Hematopoietic multipotent progenitor cell treated with erythropoietin and hydrocortisone succinate and interleukin-3 and kit ligand, for 8 days (in vitro differentiated cells): Measurements from ENCODE around the gene SF3A1.

ENCODE experiments used
- DNase-seq: peaks from one replicate; pipeline ENCODE4 v3.0.0-alpha.2; 2015

The SF3A1 gene

GRCh38 chr22:30321461-30321860 lies 35.2 kb downstream of the SF3A1 start:
- no peak for DNase-seq

DNA sequence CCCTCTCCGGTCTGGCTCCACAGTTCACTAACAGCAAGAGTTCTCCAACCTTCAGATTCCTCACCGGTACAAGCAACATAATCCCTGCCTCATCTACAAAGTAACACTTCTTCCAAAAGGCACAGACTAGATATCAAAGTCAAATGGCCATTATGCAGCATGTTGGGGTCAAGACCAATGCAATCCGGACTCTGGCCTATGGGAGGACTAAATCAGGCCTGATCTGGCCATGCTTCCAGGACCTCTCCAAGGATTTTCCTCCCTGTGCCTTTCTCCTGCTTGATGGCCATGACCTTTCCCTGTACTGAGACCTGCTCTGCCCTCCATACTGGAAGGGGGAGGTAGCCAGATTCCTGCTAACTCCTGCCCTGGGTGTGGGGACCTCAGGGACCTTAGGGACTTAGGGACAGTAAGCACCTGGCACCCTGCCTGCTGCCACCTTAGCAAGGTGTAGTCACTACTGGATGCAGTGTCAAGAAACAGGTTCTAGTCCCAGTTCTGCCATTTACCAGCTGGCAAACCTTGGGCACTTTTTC lies 36.6 kb downstream of the SF3A1 start:
- no peak for DNase-seq

DNA sequence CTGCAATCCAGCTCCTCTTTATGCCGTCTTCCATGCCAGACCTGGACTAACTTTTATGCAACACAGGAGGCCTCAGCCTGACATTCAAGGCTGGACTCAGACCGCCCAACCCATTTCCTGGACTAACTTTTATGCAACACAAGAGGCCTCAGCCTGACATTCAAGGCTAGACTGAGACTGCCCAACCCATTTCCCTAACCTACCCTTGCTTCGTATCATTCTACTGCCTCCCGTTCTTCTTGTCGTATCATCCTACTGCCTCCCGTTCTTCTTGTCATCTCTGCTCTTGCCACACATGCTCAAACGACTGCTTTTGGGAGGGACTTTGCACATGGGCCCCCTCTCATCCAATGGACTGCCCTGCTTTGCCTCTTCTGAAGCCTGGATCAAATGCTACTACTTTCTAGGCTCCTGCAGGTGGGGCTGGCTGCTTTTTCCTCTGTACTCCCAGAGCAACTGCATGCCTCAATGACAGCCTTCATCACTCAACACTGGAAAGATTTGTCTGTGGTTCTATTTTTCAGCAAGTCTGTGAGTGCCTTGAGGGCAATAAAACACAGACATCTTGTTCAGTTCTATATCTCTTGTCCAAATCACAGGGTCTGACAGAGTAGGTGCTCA lies 37.8 kb downstream of the SF3A1 start:
- no peak for DNase-seq

- no peak for DNase-seq
Observed at GRCh38 chr22:30317778-30318177, 38.9 kb downstream of the SF3A1 start.

DNA sequence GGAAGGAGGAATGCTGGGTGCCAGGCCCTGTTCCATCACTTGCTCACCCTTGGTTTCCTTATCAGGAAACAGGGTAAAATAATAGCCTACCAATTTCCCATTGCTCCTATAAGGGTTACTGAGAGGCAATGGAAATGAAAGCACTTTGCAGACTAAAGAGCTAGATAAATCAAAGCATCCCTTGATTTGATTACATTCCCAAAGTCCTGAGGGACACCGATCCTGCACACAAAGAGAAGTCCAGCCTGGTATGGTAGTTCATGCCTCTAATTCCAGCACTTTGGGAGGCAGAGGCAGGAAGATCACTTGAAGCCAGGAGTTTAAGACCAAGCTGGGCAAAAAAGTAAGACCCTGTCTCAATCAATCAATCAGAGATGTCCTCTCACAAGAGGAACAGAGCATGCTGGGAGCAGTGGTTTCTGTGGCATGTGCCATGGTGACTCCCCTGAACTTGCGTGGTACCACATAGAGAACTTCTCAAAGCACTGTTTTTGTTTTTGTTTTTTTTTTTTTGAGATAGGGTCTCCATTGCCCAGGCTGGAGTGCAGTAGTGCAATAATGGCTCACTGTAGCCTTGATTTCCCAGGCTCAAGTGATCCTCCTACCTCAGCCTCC lies 40.6 kb downstream of the SF3A1 start:
- DNase-seq = no peak

- DNase-seq = no peak
Observed at GRCh38 chr22:30314915-30315314, 41.8 kb downstream of the SF3A1 start.

GRCh38 chr22:30313527-30314363 lies 42.9 kb downstream of the SF3A1 start:
- DNase-seq = no peak

DNA sequence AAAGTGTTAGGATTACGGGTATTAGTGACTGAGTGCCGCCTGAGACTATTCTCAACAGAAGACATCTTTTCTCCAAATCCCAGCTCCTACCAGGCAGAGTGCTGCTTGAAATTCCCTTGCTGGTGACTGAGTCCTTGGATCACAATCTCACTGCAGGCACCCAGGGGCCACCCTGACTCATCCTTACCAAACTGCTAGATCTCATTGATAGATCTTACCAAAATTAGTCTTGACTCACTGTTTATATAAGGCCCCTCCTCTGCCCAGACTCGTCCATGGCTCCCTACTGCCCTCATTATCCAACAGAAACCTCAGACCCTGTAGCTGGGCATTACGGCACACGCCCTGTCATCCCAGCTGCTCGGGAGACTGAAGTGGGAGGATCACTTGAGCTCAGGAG lies 44.6 kb downstream of the SF3A1 start:
- peak; percentile 34 for DNase-seq

DNA sequence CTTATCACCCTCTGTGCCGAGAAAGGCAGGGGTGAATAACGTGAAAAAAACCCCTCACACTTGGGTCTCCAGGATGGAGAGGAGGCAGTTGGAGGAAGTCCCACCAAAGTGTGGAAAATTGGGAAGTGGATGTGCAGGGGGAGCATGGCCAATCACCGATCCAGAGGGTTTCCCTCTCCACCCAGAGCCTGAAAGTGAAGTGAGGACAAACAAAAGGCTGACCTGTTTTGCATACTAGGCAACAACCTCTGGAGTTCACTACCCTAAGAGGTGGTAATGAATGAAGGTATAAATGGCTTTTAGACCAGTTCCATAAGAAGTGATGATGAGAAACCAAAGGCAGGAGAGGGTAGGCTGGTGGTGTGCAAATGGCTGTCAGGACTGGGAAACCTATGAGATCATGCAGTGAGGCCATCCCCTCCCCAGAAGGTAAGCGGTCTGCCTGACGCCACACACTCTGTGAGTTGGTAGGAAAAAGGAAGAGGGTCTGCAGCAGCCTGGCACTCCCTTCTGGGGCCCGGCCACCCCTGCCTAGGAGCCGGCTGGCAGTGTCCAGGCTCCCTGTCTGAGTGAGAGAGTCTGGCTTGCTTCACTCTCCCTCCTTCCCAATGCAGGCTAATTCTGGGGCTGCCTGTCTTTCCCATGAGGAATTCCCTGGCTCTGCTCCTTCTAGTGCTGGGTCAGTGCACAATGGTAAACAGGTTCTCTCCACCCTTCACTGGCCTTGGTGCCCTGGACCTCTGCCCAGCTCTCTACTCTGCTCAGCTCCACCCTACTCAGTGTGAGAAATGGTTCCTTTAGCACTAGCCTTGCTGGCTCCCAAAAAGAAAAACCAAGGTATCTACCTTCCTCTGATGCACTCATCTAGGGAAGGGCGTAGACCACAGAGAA lies 45.6 kb downstream of the SF3A1 start:
- DNase-seq = no peak

DNA sequence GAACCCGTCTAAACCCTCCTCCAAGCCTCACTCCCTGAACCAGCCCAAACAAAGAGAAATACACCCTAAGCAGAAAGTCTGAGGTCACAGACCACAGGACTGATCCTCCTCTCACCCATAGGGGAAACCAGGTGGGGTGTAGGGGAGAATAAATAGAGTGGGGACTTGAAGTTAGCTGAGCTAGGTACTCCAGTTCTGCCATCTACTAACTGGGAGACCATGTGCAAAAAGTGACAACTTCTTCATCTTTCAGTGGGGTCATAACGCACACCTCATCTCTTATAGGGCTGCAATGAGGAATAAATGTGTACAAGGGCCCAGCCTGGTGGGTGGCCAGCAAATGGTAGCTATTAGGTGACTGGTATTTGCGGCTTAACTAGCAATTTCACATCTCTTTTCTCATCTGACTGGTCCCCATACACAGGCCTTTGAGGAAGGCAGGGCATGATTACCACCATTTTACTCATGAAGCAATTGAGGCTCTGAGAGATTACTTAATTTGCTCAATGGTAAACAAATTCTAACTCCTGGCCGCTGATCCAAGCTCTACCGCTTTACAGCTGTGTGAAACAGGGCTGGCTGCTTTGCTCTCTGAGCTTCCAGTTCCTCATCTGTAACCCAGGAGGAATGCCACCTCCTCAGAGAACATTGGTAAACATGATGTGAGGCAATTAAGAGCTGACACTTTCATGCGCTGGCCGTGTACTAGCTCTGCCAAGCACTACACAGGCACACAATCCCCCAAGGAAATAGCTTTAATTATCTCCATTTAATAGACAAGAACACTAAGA lies 46.5 kb downstream of the SF3A1 start:
- DNase-seq = peak; percentile 44

DNA sequence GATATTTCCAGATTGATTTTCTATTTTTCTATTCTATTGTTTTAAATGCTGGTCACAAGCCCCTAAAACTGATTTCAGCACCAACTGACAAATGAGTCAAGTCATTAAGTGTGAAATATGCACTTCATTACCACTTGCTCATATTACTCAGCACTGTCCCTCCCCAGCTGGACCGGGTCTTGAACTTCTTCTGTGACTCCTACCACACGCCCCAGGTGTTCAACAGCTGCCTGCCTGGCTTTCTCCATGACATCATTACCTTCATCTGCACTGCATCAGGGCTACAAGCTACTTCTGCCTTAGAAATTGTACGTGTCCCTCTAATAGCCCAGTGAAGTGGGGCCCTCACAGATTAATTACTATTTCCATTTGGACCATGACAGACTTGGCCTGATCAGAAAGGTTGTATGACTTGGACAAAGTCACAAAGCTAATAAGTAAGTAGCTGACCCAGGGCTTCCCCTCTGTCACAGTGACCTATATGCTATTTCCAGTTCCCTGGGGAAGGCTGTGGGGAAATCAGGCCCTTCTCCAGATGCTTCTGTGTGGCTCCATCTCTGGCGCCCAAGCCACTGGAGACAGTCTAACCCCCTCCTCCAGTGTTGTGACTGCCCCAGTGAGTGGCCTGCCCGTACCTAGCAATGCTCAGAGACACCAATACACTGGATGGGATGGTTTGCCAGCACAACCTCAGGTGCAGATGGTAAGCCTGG lies 48.0 kb downstream of the SF3A1 start:
- DNase-seq = no peak

DNA sequence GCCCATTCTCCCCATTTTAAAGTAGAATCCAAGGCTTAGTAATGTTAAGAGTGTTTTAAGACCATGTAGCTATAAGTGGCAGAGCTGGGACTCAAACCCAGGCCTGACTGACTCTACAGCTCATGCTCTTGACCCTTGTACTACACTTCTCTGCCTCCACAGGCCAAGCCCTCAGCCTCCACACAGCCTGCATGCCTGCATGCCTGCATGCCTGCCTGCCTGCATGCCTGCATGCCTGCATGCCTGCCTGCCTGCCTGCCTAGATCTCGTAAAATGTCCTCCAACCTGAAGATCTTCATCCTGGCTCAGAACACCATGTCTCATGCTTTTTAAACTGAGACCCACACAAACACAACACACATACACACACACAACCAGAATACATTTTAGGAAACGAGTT lies 48.6 kb downstream of the SF3A1 start:
- no peak for DNase-seq

- no peak for DNase-seq
Observed at GRCh38 chr22:30307041-30307574, 49.6 kb downstream of the SF3A1 start.

DNA sequence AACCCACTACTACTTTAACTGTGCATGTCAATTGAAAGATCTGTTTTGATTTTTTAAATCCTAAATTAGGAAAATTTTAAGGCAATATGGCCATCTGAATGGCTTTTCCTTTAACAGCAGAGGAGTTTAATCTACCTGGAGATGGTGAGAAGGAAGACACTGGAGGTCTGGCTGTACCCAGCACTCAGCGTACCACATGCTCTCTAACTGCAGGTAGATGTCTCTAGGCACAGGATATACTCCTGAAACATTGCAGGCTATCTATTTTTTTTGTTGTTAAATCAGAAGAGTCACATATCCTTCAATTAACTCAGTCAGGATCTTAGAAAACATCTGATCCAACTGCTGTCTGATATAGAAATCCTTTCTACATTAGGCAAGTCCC lies 50.1 kb downstream of the SF3A1 start:
- DNase-seq = no peak

- DNase-seq = peak; percentile 91
Observed at GRCh38 chr22:30305906-30306626, 50.6 kb downstream of the SF3A1 start.

DNA sequence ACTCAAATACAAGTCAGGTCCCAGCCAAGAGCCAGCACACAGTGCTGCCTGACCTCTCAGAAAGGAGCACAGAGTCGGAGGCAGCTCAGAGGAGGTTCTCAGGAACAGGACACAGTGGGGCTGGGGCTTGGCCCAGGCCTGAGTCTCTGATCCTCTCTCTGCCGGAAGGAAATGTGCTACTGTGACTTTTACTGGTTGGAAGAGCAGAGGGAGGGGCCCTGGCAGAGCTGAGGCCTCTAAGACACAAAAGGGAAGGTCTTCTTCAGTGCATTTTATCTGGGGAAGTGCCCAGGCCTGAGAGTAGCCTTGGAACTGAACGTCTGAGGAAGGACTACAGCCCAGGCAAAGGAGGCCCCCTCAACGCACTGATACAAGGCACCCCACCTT lies 51.2 kb downstream of the SF3A1 start:
- peak; percentile 87 for DNase-seq

- no peak for DNase-seq
Observed at GRCh38 chr22:30304495-30305244, 52.0 kb downstream of the SF3A1 start.

- no peak for DNase-seq
Observed at GRCh38 chr22:30302810-30303138, 53.9 kb downstream of the SF3A1 start.

GRCh38 chr22:30301995-30302809 lies 54.5 kb downstream of the SF3A1 start:
- peak; percentile 52 for DNase-seq
